ENCODE results near the gene SCFD2.
"Not testable (repeated sequence)": the region's sequence is repeated elsewhere in the genome, so short reads cannot be mapped to it uniquely, and the experiment has no call there.

SCFD2 gene

DNA sequence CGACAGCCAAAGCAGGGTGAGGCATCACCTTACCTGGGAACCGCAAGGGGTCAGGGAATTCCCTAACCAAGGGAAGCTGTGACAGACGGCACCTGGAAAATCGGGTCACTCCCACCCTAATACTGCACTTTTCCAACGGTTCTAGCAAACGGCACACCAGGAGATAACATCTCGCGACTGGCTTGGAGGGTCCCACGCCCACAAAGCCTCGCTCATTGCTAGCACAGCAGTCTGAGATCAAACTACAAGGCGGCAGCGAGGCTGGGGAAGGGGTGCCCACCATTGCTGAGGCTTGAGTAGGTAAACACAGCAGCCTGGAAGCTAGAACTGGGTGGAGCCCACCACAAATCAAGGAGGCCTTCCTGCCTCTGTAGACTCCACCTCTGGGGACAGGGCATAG, 25.7 kb downstream of the SCFD2 start:
- not testable (repeated sequence) for DNase-seq

DNA sequence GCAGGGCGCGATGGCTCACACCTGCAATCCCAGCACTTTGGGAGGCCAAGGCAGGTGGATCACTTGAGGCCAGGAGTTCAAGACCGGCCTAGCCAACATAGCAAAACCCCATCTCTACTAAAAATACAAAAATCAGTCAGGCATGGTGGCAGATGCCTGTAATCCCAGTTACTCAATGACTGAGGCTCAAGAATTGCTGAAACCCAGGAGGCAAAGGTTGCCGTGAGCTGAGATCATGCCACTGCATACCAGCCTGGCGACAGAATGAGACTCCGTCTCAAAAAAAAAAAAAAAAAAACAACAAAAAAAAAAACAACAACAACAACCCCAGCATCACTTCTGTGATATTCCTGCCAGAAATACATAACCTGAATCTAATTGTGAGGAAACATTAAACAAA, 30.9 kb downstream of the SCFD2 start:
- DNase-seq, result not testable (repeated sequence)

DNA sequence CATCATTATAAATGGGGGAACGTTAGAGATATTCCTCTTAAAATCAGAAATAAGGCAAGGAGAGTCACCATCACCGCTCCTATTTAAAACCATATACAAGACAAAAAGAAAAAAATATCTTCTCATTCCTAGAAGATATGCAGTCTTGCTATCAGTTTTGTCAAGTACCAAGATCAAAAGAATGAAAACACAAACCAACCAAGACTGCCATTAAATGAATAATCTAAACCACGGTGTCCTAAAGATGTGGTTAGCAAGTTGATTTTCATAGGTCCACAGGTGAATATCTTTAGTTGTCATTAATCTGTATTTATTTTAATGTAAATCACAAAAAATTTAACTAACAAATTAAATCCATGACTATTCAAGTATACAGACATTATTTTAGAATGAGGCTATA, 39.3 kb downstream of the SCFD2 start:
- no peak for DNase-seq

DNA sequence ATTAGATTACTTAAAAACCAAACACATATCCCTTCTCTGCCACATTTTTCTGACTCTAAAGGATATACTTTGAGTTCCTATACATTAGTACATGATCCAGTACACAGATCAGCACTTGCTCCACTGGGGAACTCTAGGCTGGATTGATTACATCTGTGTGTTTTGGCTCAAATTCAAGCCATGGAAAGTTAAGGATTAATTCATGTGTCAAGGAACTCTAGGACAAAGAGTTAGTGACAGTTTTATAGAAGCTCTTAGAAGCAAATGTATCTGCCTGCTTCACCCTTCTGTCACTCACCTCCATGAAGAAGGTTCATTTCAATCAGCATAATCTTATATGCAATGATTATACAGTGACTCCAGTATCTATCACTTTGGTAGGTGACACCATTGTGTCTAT, 43.2 kb downstream of the SCFD2 start:
- DNase-seq, result no peak

DNA sequence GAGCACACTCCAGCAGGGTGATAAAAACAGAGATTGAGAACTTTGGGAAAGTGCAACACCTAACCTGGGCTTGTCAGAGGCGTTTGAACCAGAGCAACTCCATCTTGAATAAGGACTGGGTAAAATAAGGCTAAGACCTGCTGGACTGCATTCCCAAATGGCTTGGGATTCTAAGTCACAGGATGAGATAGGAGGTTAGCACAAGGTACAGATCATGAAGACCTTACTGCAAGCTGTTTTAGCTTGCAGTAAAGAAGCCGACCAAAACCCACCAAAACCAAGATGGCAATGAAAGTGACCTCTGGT, 43.9 kb downstream of the SCFD2 start:
- DNase-seq, result no peak

DNA sequence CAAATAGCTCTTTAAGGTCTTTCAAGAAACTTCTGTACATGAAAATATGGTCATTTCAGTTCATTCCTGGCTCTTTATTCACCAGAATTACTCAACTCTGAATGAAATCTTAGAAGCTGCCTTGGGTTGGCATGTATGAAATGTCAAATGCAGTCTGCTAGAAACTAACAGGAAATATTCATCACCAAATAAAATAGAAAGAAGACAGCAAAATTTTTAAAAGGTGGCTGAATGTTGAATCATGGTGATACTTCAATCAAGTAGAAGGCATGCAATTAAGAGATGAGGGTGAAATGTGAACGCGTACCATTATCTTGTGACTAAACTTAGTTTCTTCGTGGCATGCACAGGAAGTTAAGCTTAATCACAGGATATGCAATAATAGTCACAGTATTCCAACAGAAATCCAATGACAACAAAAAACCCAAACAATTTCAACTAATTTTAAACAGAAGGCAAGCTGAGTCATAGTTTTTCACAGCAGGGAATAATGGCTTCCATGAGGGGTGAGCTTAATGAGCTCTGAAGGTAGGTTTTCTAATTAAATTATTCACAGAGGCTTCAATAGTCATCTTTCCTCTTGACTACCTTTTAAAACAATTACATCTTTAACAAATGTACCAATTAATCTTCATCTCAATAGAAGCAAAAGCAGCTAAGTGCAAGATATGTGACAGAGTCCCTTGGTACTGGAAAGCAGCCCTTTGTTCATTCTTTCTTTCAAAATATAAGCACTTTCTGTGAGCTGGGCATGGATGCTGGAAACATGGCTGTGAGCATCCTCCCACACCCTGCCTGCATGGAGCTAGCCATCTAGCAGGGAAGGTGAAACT, 44.5 kb downstream of the SCFD2 start:
- DNase-seq, result no peak

DNA sequence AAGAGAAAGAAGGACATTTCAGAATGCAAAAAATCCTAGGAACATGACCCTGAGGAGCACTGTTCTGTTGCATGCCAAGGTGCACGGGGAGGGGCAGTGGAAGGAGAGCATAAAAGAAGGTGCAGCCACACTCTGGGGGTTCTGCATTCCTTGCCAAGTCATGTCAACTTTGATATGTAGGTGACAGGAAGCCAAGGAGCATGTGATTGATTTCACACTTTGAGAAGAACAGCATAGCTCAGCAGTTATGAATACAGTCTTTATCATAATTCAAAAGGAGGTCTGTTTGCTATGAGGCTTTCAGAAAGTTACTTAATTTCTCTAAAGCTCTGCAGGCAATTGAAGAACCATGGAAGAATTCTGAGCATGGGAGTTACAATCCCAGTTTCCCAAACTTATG, 50.6 kb downstream of the SCFD2 start:
- DNase-seq, result no peak

DNA sequence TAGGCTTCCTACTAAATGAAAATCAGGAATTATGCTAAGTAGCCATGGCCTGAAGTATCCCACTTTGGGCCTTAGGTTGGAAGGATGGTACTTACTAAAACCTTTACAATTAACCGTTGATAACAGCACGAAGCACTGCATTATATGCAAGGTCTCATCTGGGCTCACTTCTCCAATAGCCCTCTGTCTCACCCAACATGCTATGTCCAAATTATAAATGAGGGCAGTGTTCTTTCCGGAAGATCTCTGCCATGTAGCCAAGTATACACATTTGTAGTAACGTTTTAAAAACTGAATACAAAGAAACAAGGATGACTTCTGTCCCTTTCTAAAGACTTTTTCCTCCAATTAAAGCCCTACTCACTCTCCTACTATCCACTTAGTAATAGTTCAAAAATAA, 51.6 kb downstream of the SCFD2 start:
- no peak for DNase-seq

DNA sequence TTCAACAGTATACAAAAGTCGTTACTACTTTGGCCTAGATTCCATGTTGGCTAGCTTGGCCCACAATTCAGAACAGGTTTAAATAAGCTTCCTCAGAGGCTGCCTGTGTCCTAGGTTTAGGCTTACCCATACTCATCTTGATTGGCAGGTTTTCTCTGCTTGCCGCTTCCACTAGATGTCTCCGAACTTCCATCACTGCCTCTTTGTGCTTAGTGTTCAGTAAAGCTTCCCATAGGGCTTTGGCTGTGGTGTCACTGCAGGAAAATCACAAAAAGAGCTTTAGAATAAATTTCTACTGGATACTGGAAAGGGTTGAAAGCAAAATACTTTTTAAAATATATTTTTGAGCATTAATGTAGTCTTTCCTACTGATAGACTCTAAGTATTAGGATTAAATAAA, 52.4 kb downstream of the SCFD2 start:
- DNase-seq, result no peak

DNA sequence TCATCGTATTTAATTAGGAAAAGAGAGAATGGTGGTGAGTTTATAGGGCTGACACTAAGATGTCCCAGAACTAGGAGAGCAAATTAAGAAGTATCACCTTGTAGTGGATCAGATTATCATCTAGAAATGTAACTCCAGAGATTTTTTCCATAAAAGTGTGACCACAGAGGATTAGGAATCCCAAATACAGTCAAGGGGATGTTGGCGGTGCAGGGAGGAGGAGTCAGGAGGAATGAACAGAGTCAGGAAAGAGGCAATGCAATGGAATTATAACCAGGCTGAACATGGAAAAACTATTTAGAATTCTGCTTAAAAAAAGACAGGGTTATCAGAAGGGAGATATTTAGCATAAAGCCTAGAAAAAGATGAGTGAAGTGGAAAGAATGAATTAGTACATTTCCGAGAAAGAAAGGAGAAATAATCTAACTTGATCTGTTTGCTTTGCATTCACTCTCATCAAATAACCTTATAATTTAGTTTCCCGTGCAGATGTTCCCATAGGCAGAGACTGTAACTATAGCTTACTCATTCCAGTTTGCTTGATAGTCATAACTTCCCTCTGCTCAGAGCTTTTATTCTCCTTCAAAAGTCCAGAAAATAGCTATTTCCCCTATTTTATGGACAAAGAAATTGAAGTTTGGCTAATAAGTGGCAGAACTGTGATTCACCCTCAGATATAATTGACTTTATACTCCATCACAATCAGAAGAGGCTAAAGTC, 56.4 kb downstream of the SCFD2 start:
- DNase-seq, result no peak

DNA sequence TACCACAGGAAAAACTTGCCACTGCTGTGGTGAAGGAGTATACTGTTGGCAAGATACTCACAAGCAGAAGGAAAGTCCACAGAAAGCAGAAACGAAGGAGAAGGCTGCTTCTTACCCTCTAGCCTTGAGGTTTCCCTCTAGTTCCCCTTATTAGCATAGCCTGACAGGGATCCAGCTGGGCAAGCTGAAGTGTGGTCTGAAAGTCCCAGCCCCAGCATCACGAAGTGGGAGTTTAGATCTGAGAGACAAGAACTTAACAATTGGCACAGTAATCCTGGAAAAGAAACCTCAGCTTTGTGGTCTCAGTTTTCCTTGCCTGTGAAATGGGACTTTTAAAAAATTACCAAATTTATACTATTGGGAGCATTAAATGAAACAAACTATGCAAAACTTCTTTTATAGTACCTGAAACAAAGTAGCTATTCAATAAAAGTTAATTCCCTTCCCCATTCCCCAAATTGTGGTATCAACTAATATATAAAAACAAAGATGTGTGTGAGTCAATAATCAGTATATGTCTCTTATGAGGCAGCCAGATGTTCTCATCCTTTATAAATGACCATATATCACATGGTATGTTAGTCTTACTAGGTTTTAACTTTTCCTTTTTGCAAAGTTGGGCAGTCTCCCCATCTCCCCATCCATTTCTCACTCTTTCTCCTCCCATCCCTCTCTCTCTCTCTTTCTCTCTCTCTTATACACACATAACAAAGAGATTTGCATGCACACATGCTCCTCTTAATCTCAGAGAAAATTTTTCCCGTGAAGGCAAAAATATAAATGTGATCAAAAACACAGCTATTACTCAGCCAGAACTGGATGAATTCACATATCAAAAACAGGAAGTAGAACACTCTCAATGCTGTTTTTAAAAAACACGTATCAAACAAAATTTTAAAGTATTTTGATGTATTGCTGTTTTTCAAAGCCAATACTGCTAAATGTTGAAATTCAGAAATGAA, 57.8 kb downstream of the SCFD2 start:
- DNase-seq, result no peak

DNA sequence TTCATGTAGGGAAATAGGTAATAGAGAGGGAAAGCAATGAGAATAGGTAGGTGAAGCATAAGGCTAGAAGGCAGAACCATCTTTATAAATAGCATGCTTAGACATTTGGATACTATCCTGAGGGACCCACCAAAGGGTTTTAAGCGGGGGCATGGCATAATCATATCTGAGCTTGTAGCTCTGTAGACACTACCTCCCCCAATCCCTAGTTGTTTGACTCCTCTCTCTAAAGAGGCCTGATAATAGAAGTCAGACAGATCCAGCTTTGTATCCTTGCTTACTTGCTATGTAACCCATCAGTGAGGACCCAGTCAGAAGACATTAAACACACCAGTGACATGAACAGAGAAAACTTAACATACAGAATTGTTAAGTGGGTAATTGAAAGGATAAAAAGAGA, 58.7 kb downstream of the SCFD2 start:
- DNase-seq, result no peak

DNA sequence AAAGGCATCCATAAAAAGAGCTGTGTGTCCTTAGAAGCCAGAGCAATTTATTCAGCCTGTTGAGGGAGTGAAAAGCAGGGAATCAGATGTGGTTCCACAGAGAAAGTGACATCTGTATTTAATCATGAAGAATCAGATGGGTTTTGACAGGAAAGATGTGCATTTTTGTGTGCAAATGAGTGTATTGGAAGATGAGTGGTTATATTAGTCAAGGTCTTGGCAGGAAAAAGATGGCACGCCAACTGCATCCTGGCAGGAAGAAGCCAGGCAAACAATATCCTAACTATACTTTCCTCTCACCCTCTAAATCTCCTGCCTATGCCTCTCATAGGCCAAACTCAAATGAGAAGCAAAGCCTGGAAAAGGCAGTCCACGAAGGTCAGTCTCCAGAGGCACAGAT, 59.1 kb downstream of the SCFD2 start:
- no peak for DNase-seq

DNA sequence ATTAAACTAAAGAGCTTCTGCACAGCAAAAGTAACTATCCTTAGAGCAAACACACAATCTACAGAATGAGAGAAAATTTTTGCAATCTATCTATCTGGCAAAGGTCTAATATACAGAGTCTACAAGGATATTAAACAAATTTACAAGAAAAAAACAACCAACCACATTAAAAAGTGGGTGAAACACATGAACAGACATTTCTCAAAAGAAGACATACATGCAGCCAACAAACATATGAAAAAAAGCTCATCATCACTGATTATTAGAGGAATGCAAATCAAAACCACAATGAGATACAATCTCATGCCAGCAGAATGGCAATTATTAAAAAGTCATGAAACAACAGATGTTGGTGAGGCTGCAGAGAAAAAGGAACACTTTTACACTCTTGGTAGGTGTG, 73.7 kb downstream of the SCFD2 start:
- not testable (repeated sequence) for DNase-seq

DNA sequence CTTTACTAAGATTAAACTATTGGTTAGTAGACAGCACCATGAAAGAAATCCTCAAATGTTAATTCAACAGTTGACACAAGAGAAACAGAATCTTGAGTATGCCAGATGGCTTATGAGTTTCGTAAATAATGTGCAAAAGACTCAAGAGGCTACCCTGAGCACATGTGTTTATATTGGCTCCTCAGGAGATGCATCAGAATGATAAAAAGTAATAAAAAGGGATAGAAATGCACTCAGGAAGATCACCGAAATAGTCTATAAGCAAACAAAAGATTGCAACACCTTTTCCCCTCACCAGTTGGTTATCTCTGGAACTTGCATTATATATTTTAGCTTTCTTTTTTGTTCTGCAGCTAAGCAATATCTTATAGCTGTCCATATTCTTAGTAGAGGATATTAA, 84.4 kb downstream of the SCFD2 start:
- no peak for DNase-seq

DNA sequence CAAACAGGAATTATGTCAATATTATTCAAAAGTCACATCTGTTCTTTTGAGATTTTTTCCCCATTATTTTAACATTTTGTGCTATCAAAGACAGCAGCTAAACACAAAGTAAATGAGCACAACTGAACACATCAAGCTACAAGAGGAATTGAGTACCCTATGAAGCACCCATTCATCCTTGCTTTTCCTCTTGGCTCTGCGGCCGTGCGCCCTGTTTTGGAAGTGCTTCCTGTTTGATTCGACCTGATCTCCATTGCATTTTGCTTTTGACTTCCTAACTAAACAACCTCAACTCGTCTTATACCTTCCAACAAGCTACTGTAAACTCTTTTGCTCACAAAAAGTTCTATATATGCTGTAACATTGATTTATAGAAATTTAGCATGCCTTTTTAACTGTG, 85.0 kb downstream of the SCFD2 start:
- no peak for DNase-seq

DNA sequence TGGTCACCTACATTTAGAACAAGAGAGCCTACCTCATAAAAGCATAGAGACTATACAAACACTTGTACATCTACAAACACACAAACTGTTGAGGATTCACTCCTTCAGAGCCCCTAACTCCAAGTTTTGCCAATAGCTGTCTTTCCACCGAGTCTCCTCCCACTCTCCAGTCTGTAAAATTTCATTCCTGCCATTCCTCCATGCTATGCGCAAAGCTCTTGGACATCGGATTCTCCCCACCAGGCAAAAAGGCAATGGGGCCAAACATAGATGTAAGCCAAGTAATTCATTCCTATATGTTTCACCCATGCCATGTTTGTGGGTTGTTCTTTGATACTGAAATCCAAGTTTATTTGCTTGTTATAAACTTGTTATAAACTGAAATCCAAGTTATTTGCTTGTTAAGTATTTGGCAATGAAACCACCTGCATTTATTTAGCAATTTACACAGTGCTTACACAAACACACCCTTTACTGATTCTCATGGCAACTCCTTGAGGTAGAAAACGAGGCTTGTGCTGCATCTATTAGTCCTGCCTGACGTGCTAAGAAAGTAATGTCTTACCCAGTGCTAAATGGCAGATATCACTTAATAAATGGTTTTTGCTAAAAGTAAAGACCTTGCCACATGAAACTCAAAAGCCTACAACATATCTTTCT, 91.1 kb downstream of the SCFD2 start:
- no peak for DNase-seq

DNA sequence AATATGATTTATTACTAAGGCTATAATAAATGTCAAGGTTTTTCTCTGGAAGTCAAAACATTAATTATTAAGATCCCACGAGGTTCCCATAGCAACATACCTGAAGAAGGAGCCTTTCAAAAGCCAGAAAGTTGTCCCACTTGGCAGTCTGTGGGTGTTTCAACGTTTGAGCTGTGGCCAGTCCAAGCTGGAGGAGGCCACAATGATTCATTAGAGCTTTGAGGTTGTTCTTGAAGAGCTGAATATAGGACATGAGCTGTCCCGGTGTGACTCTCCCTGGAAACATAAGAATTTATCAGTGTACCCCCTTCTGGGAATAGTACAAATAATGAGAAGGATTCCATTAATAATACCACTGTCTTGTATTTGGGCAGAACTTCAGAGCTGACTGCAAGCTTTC, 92.1 kb downstream of the SCFD2 start:
- no peak for DNase-seq

DNA sequence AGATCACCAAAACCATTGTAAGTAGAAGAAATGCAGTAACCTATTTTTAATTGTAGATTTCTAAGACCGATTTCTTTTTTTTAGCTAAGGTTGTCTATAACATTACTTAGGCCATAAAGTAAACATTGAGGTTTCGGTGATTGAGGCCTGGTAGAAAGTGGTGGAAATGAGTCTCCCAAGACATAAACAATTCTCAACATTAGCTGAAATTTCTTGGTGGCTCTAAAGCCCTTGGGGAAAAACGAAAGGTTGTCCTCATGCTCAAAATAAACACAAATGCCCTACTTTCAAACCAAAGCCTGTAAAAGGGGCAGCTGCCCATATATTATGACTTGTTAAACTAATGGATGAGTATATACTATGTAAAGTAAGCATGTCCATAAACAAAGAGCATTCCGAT, 98.8 kb downstream of the SCFD2 start:
- no peak for DNase-seq

DNA sequence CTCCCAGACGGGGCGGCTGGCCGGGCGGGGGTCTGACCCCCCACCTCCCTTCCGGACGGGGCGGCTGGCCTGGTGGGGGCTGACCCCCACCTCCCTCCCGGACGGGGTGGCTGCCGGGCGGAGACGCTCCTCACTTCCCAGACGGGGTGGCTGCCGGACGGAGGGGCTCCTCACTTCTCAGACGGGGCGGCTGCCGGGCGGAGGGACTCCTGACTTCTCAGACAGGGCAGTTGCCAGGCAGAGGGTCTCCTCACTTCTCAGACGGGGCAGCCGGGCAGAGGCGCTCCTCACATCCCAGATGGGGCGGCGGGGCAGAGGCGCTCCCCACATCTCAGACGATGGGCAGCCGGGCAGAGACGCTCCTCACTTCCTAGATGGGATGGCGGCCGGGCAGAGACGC, 109.9 kb downstream of the SCFD2 start:
- DNase-seq, result not testable (repeated sequence)

DNA sequence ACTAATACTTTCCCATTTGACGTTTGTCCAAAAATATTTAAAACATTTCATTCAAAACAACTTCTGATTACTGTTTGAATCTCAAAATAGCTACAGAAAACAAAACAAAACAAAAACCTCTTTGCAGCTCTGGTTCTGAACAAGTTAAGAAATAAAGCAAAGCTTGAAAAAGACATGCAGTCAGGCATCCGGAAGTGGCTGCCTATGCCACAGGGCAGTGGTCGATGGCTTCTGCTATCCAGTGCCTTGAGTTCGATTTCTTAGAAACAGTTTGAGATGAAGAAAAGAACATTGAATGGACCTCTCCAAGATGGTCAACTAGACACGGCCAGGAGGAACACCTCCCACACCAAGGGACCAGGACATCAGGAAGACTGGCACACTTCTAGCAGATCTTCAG, 125.3 kb downstream of the SCFD2 start:
- DNase-seq, result no peak

DNA sequence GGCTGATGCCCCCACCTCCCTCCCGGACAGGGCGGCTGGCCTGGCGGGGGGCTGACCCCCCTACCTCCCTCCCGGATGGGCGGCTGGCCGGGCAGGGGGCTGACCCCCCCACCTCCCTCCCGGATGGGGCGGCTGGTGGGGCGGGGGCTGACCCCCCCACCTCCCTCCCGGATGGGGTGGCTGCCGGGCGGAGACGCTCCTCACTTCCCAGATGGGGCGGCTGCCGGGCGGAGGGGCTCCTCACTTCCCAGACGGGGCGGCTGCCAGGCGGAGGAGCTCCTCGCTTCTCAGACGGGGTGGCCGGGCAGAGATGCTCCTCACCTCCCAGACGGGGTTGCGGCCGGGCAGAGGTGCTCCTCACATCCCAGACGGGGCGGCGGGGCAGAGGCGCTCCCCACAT, 127.5 kb downstream of the SCFD2 start:
- not testable (repeated sequence) for DNase-seq

DNA sequence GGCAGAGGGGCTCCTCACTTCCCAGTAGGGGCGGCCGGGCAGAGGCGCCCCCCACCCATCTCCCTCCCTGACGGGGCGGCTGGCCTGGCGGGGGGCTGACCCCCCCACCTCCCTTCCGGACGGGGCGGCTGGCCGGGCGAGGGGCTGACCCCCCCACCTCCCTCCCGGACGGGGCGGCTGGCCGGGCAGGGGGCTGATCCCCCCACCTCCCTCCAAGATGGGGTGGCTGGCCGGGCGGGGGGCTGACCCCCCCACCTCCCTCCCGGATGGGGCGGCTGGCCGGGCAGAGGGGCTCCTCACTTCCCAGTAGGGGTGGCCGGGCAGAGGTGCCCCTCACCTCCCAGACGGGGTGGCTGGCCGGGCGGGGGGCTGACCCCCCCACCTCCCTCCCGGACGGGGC, 128.1 kb downstream of the SCFD2 start:
- DNase-seq, result not testable (repeated sequence)
